ENCODE data around the gene COL24A1.
"Not testable (repeated sequence)": the region's sequence is repeated elsewhere in the genome, so short reads cannot be mapped to it uniquely, and the experiment has no call there.

COL24A1 gene

GRCh38 chr1:86089765-86090164, 66.8 kb downstream of the COL24A1 start:
- no peak for TF ChIP-seq CTCF (IDR thresholded peaks at IDR 0.05; ENCODE audit: insufficient read depth, low read depth, low read length, missing control alignments)
- no peak for DNase-seq (ENCODE audit: low read depth)
- no peak overlapping the region for H3K4me3 ChIP-seq (ENCODE audit: low read depth, low read length)

- peak; percentile 12 for DNase-seq (ENCODE audit: low read depth)
- H3K4me3 ChIP-seq (ENCODE audit: low read depth, low read length), result peak overlapping the region; percentile 18; the same call in 1 of the 2 replicates
- no peak for TF ChIP-seq CTCF (IDR thresholded peaks at IDR 0.05; ENCODE audit: insufficient read depth, low read depth, low read length, missing control alignments)
These were observed 70.7 kb downstream of the COL24A1 start for GRCh38 chr1:86085741-86086409.

GRCh38 chr1:86084998-86085397, 71.6 kb downstream of the COL24A1 start:
- no peak for TF ChIP-seq CTCF (IDR thresholded peaks at IDR 0.05; ENCODE audit: insufficient read depth, low read depth, low read length, missing control alignments)
- H3K4me3 ChIP-seq (ENCODE audit: low read depth, low read length), result no peak overlapping the region
- no peak for DNase-seq (ENCODE audit: low read depth)

- DNase-seq (ENCODE audit: low read depth), result no peak
- no peak for TF ChIP-seq CTCF (IDR thresholded peaks at IDR 0.05; ENCODE audit: insufficient read depth, low read depth, low read length, missing control alignments)
- no peak overlapping the region for H3K4me3 ChIP-seq (ENCODE audit: low read depth, low read length)
These were observed 74.4 kb downstream of the COL24A1 start for GRCh38 chr1:86082183-86082582.

GRCh38 chr1:86072474-86072873, 84.1 kb downstream of the COL24A1 start:
- not testable (repeated sequence) for DNase-seq (ENCODE audit: low read depth); H3K4me3 ChIP-seq (ENCODE audit: low read depth, low read length)

GRCh38 chr1:86071870-86072269, 84.7 kb downstream of the COL24A1 start:
- H3K4me3 ChIP-seq (ENCODE audit: low read depth, low read length); DNase-seq (ENCODE audit: low read depth): not testable (repeated sequence)

GRCh38 chr1:86069757-86070145, 86.8 kb downstream of the COL24A1 start:
- no peak for DNase-seq (ENCODE audit: low read depth)
- no peak overlapping the region for H3K4me3 ChIP-seq (ENCODE audit: low read depth, low read length)
- TF ChIP-seq CTCF (IDR thresholded peaks at IDR 0.05; ENCODE audit: insufficient read depth, low read depth, low read length, missing control alignments), result no peak
